DMS153 (cell line): ENCODE data around the gene CLMN.
"Not testable (repeated sequence)": the region's sequence is repeated elsewhere in the genome, so short reads cannot be mapped to it uniquely, and the experiment has no call there.

ENCODE experiments used
- DNase-seq: peaks from one replicate; lab custom pipeline; 2025; lab: John Stamatoyannopoulos, UW

The CLMN gene

DNA sequence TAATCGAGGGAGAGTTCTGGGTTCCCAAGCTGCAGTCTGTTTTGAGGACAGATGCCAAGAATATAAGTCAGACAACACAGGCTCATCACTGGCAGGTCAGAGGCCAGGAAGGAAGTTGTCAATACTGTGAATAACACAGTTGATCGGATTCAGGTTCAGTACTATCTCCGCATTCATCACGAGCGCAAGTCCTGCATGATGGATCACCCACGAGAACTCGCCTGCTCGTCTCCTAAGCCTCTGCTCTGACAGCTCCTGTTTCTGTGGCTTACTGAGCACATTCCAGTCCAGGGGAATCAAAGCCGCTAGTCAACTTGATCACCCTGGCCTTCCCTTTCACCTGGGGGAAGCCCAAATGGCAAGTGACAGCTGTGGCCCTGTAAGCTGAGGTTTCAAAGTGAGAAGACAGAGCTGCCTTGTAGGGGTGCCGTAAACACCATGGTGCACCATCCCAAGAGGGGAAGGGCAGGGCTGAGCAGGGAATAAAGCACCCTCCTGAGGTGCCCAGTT, 102.3 kb downstream of the CLMN start:
- no peak for DNase-seq

DNA sequence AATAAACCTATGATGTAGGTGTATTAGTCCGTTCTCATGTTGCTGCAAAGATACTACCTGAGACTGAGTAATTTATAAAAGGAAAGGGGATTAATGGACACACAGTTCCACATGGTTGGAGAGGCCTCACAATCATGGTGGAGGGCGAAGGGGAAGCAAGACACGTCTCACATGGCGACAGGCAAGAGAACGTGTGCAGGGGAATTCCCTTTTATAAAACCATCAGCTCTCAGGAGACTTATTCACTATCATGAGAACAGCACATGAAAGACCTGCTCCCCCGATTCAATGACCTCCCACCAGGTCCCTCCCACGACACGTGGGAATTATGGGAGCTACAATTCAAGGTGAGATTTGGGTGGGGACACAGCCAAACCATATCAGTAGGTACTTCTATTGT, 103.7 kb downstream of the CLMN start:
- no peak for DNase-seq

DNA sequence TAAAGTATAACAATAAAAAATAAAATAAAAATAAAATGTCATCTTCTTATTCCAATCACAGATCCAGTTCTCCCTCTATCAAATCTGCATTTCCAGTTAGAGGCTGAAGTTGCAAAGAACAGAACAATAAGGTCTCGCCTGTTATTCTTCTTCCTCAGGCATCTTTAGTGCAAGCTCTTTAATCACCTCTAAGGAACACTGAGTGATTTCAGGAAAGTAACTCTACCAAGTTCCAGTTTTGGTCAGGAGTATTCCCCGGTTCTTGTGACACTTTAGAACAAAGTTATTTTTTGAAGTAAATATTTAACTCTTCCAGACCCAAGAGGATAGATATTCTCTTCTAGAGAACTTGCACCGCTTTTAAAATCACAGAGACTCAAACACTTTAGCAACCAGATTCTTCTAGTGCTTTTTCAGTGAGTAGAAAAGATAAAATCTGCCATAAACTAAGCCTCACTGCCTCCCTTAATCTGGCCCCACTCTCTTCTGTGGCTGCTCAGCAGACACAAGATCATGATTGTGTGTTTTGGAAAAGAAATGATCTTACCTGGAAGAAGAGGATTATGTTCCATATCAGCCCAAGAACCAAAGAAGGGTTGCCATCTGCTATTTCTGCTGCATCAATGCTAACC, 104.5 kb downstream of the CLMN start:
- no peak for DNase-seq

DNA sequence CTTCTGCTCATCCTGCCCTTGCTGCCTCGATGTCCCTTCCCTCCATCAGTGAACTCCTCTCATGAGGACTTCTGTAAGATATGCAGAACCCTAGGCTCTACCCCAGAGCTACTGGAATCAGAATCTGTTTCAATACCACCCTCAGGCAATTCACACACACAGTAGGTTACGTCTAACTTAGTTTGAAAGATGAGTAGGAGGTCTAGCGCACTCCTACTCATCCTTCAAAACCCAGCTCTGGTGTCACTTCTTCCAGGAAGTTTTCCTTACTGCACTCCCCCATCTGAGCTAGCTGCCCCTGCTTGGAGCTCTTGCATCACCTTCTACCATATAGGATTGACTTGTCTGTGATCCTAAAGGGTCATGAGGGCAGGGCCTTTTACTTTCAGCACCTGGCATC, 105.9 kb downstream of the CLMN start:
- no peak for DNase-seq

DNA sequence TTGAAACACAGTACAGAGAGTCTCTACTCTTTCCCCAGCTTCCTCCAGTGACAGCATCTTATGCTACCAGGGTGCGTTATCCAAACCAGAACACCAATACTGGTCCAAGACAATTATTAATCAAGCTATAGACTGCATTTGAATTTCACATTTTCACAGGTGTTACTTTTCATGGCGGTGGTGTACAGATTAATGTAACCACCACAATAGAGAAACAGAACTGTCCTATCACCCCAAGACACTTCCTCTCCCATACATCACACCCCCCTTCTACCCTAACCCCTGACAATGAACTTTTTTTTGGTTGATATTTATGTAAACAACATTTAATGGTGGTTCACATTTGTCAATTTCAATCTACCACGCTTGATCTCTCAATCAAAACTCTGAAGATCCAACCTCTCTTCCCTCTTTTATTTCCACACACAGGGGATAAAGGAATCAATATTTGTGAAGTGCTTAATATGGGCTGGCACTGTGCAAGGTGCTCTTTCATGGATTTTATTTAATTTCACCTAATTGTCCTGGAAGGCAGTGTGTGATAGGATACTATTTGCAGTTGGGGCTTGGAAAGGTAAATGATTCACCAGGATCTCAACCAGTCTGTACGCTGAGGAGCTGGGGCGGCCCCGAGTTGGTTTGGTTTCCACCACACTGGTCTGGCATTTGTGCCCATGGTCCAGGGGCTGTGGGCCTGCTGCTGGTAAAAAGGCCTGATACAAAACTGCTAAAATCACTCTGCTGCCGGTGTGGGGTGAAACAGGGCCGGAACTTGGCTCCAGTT, 107.8 kb downstream of the CLMN start:
- DNase-seq: no peak

DNA sequence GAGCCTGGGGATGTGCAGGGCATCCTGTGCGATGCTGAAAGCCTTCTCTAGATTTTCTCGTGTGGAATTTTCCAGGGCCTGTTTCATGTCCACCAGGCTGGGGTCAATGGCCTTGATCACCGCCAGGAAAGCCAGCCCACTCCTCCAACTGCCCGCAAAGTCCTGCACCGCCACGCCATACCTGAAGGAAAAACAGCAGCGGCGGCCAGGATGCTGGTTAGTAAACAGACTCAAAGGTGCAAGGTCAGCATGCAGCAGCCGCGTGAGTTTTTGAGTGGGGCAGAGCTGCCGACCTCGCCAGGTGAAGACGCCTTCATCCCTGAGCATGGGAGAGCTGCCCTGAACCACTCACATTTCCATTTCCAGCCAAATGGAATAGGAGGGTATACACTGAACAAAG, 109.0 kb downstream of the CLMN start:
- DNase-seq: no peak

DNA sequence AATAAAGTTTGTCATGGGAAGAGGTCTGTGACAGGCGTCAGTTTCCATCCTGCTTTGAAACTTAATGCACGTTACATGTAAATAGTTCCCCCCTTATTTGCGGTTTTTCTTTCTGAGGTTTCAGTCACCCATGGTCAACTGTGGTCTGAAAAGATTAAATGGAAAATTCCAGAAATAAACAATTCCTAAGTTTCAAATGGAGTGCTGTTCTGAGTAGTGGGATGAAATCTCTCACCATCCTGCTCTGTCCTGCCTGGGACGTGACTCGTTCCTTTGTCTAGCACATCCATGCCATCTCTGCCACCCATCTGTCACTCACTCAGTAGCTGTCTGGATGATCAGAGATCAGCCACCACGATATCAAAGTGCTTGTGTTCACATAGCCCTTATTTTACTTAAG, 111.1 kb downstream of the CLMN start:
- no peak for DNase-seq

DNA sequence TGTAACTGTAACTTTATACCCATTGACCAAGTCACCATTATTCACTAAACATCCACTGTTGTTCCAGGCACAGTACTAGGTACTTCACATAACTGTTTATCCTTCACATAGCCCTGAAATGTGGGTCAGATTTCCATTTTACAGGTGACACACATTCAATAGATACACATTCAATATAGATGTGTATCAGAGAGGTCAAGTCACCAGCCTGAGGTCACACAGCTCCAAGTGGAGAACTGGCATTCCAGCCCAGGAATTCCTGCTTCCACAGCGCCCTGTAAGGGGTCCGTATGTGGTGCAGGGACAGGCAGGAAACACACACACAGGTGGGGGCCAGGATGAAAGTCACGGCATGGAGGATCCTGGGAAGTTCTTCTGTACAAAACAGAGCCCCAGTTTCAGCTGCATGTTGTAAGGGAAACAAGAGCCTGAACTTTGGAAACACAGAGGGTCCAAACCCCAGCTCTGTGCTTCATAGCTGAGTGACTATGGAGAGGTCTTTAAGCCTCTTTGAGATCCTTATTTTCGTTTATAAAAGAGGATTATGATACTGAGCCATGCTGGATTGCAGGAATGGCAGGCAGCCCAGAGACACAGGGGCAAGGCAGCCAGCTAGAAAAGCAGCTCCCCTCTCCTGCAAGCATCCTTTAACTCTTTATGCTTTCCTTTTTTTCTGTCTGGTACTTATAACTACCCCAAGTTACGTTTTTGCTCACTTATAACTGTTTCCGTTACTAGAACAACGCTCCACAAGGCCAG, 112.1 kb downstream of the CLMN start:
- no peak for DNase-seq

DNA sequence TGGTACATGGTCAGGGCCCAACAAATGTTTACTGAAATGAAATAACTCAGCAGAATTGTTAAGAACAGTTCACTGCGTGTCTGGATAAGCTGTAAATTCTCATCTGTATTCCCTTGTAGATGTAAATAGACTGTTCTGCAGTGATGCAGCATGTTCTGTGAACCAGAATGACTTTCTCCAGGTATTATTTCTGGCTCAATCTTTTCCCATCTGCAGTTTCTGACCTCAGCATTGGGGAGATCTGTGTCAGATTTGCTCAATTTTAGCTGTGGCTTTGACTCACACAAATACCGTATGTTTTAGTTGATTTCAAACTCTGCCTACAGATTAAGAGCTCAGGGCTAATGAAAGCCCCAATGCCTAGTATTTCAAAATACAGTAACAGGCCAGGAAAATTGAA, 113.2 kb downstream of the CLMN start:
- no peak for DNase-seq

DNA sequence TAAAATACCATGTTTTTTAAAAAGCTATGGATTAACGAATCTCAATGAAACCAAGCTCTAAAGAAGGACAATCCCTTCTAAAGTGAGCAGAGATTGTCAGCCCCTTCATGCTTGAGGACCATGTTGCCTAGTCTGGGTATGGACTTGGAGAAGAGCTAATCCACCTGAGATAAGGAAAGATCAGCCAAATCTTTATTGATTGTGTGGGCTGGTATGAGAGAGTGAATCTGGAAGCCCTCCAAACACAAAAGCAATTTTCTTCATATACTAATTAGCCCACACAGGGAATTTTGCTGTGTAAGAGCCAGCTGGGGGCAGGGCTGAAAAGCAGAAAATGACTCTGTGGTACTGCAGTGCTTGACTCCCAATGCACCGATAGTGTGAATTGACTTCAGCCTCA, 115.0 kb downstream of the CLMN start:
- no peak for DNase-seq

DNA sequence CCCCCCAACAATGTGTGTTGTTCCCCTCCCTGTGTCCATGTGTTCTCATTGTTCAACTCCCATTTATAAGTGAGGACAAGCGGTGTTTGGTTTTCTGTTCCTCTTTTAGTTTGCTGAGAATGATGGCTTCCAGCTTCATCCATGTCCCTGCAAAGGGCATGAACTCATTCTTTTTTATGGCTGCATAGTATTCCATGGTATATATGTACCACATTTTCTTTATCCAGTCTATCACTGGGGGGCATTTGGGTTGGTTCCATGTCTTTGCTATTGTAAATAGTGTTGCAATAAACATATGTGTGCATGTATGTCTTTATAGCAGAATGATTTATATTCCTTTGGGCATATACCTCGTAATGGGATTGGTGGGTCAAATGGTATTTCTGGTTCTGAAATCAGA, 118.0 kb downstream of the CLMN start:
- DNase-seq: not testable (repeated sequence)

DNA sequence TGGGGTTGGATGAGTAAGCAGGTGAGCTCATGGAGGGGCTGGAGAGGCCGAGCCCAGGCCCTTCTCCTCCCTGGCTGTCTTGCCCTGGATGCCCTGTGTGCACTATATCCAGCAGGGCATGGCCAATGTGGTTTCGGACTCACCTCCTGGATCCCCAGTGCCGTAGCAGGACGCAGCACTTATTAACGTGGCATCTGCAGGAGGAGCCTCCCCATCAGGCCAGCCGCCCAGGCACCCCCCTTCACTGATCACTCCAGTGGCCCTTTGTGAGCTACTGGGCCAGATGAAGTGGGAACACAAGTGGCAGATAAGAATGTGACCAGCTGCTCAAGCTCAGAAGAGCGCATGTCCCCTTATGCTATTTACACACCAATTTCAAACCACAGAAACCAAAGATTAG, 119.3 kb downstream of the CLMN start:
- DNase-seq: no peak

DNA sequence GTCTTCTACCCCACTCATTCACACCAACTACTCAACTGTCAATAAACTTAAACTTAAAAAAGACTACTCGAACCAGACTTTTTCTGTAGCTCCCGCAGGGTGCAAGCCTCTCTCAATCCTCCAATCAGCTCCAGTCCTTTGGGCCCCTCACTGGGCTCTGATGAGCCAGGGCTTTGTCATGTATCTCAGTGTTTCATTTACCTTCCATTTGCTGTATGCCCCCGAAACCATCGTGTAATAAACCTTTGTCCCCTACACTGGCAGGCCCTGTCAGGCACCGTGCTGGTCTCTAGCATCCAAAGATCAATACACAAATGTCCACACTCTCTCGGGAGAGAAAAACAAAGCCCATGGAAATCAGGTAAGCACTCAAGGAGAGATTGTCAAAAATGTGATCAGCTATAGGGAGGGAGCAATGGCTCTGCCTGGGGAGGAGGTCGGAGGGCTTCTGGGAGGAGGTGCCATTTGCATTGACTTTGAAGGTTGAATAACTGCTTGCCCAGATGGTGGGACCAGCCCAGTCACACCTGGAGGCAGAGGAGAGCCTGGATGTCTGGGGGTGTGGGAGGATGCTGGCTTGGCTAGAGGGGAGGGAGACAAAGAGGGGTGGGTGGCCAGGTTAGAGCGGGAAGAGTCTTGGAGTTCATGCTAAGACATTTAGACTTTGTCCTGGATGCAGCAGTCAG, 120.3 kb downstream of the CLMN start:
- no peak for DNase-seq

DNA sequence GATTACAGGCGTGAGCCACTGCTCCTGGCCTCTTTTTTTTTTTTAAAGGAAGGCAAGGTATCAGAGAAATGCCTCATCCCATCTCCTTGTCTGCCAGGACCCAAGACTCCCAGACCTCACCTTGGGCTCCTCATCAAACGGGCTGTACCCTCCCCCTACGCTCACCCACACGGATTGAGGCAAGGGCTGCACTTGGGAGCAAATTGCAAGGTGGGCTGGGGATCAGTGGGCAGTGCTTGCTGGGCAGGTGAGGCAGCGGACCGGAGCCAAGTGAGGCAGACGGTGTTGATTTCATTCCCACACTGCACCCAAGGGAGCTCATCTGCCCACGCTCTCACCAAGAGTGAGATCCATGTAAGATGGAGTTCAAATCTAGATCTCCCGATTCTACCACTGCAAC, 121.4 kb downstream of the CLMN start:
- no peak for DNase-seq

DNA sequence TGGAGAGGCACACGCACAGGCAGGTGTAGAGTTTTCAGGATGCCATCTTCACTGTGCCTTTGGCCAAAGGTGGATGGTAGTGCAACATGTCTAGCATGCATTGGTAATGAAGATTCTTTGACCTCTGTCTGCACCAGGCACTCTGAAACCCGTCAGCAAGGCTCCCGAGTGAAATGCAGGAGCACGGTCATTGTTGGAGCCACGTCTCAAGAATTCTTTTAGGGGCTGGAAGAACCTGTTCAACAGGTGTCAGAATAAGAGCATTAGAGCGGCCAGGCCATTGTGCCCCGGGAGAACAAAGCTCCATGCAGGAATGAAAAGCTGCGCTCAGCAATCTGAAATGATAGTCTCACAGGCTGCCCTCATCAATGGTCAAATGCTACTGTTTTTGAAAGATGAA, 122.2 kb downstream of the CLMN start:
- peak; percentile 28 for DNase-seq

DNA sequence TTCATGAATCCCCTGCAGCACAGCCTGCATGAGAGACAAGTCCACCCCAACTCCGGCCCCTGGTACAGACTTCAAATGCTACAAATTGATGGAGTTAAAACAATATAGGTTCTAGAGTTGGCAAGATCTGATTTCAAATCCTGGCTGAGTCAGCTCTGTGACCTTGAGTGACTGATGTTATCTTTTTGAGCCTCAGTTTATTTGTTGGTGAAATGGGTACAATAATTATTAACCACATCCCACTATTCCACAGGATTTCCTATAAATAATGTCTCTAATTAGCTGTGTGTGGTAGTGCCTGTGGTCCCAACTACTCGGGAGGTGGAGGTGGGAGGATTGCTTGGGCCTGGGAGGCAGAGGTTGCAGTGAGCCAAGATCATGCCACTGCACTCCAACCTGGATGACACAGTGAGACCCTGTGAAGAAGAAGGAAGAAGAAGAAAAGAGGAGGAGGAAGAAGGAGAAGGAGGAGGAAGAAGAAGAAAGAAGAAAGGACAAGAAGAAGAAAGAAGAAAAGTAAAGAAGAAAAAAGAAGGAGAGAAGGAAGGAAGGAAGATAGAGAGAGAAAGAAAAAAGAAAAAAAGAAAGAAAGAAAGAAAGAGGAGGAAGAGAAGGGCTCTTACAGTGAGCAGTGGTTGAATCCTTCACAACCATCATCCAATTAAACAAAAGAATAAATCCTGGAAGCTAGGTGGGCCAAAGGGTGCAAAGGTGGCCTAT, 122.7 kb downstream of the CLMN start:
- DNase-seq: no peak

DNA sequence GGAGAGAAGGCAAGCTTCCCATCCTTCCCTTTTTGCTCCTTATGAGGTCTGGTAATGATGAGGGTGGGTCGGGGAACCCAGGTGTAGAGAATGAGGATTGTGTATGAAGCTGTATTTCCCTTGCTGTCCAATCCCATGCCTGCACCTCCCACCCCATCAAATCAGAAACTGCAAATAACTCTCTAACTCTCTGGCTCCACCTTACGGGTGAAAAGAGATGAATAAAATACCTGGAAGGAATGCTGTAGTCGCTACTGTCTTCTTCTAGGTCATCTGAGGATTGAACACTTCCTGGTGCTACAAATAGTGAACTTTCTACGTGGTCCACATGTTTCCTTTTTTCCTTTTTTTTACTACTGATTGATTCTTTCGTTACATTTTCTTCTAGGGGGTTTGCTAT, 123.4 kb downstream of the CLMN start:
- DNase-seq: no peak

DNA sequence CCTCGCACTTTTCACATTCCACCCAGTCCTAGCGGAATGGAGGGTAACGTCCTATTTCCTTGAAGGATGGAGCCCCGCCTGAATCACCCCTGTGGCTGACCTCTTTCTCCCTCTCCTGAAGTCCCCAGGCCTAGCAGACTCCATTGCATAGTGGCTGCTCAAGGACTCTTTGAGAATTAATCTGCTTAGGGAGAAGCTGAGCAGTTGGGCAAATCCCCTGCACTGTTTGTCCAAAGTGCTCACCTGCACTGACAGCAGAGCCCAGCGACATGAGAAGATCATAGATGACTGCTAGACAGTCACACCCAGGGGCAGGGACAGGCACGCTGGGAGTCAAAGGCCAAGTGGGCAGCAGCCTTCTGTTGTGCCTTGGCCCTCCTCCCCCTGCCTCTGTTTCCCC, 124.7 kb downstream of the CLMN start:
- no peak for DNase-seq

DNA sequence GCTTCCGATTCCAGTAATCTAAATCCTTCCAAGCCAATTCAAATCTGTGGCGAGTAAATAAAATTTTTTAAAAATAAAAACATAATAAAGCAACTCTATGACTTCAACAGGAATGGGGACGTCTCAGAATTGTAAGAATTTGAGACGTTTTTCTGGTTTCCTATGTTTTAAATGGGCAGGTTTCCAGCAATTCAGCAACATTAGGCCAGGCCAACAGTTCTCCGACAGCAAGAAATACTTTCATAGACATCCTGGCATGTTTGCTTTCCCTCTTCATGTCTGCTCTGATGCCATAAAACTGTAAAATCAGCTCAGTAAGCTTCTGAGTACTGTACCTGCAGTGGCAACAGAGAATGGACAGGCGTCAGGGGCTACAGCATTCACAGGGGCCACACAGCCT, 126.6 kb downstream of the CLMN start:
- no peak for DNase-seq

DNA sequence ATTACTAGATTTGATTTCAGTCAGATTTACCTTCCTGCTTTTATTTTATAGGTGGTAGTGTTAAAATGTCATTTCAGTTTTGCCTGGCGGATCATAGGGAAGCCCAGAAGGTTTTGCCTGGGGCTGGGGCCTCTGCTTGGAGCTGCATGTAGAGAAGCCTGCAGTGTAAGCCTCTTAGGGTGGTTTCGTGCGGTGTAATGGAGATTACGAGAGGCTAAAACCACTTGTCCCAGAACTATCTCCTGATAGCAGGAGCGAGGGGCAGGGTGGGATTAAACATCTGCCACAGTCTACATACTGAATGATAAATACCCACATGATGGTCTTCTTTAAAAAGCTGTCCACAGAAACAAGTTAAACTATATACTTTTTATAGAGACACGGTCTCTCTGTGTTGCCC, 127.4 kb downstream of the CLMN start:
- DNase-seq: no peak

DNA sequence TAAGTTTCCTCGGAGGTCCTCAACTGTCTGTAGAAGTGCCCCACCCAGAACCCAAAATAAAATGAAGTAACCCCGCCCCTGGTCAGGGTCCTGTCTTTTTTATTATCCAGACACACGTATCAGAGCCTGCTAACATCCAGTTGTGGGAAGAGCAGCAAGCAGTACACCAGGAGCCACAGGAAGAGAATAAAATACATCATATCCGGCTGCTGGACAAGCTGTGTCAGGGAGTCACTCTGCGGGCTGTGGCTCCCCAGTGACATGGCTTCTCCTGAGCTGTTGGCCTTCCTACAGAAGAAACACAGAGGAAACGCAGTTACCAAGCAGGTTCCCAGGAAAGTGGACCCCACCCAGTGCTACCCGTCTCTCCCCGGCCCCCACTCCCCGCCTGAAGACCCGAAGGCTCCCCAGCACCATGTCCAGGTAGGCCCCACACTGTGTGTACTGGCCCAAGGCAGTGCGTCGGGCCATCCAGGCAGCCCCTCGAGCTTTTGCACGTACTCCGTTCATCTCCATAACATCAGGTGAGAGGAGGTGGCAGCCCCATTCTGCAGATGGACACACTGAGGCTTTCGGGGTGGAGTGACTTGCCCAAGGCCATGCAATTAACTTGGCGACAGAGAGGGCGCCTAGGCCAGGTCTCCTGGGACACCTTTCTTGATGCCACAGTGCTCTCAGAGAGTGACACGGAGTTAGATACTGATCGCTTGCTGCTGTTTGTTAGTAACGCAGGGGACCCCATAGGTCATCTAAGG, 128.1 kb downstream of the CLMN start:
- no peak for DNase-seq
